Renal cortex interstitium (tissue), 11 donors: ENCODE results near the gene FUCA2. TPM values are rescaled to one million over a fixed set of nuclear protein-coding genes. Genes with fewer than 3 reads are reported as not detected.
"Not testable (repeated sequence)": the region's sequence is repeated elsewhere in the genome, so short reads cannot be mapped to it uniquely, and the experiment has no call there.

Source experiments
- DNase-seq, 11 donors: peaks; one replicate each; pipeline ENCODE4 v3.0.0-alpha.2; 2013; ENCODE audit warnings: low read depth in 9 of 11, low spot score in 4 of 11; ENCODE audit errors: extremely low read depth in 1 of 11
- polyA plus RNA-seq, 3 donors: library from polyadenylated mRNA; unstranded; fragments of 120-200 nt; gene quantifications; one replicate each; pipeline ENCODE4 v1.2.1, GENCODE V29; 2013; ENCODE audit not compliant: insufficient read length in 3 of 3

The FUCA2 gene
- polyA plus RNA-seq, 3 donors, result 61.2 to 68.0 (median 65.5) TPM

- DNase-seq, result no peak
Measured at GRCh38 chr6:143513410-143513809, 1.9 kb upstream of the FUCA2 start.

- DNase-seq, result not testable (repeated sequence)
Measured at GRCh38 chr6:143510326-143510725, 1.2 kb downstream of the FUCA2 start.

- no peak for DNase-seq
Measured at GRCh38 chr6:143507358-143508145, 4.0 kb downstream of the FUCA2 start.

- DNase-seq, result no peak
Measured at GRCh38 chr6:143506620-143507019, 4.9 kb downstream of the FUCA2 start.

GRCh38 chr6:143506199-143506598, 5.3 kb downstream of the FUCA2 start:
- no peak for DNase-seq

- no peak for DNase-seq
Measured at GRCh38 chr6:143505537-143505936, 6.0 kb downstream of the FUCA2 start.

GRCh38 chr6:143505111-143505510, 6.4 kb downstream of the FUCA2 start:
- no peak for DNase-seq

GRCh38 chr6:143504369-143504768, 7.2 kb downstream of the FUCA2 start:
- DNase-seq, result no peak

- no peak for DNase-seq
Measured at GRCh38 chr6:143501851-143502250, 9.7 kb downstream of the FUCA2 start.

- no peak for DNase-seq
Measured at GRCh38 chr6:143498428-143498827, 13.1 kb downstream of the FUCA2 start.

- DNase-seq, result no peak
Measured at GRCh38 chr6:143496974-143497373, 14.5 kb downstream of the FUCA2 start.

GRCh38 chr6:143490775-143491174, 20.7 kb downstream of the FUCA2 start:
- DNase-seq, result no peak

GRCh38 chr6:143490244-143490643, 21.3 kb downstream of the FUCA2 start:
- DNase-seq, result no peak

GRCh38 chr6:143486752-143487151, 24.8 kb downstream of the FUCA2 start:
- DNase-seq, result no peak

- no peak for DNase-seq
Measured at GRCh38 chr6:143485967-143486366, 25.6 kb downstream of the FUCA2 start.

GRCh38 chr6:143482593-143482992, 28.9 kb downstream of the FUCA2 start:
- DNase-seq, result no peak

GRCh38 chr6:143478479-143479062, 32.9 kb downstream of the FUCA2 start:
- DNase-seq, result no peak

- DNase-seq, result no peak
Measured at GRCh38 chr6:143476545-143476944, 35.0 kb downstream of the FUCA2 start.

GRCh38 chr6:143471822-143472221, 39.7 kb downstream of the FUCA2 start:
- no peak for DNase-seq

GRCh38 chr6:143468823-143469222, 42.7 kb downstream of the FUCA2 start:
- DNase-seq, result not testable (repeated sequence)

GRCh38 chr6:143468026-143468425, 43.5 kb downstream of the FUCA2 start:
- DNase-seq, result no peak
